GM19240 (cell line): ENCODE data around the gene CCDC81.

Source experiments
- DNase-seq: peaks from one replicate; pipeline ENCODE4 v3.0.0; 2011; ENCODE audit warnings: low spot score; ENCODE audit not compliant: insufficient read length

The CCDC81 gene

GRCh38 chr11:86438685-86439084 is 64.0 kb downstream of the CCDC81 start:
- no peak for DNase-seq

- DNase-seq: no peak
Measured at GRCh38 chr11:86440305-86440716, 65.6 kb downstream of the CCDC81 start.

GRCh38 chr11:86440843-86441242 is 66.2 kb downstream of the CCDC81 start:
- DNase-seq: no peak

GRCh38 chr11:86442420-86442819 is 67.7 kb downstream of the CCDC81 start:
- DNase-seq: no peak

- no peak for DNase-seq
Measured at GRCh38 chr11:86442827-86443226, 68.1 kb downstream of the CCDC81 start.

- no peak for DNase-seq
Measured at GRCh38 chr11:86443415-86443814, 68.7 kb downstream of the CCDC81 start.

GRCh38 chr11:86444981-86445380 is 70.3 kb downstream of the CCDC81 start:
- DNase-seq: no peak

GRCh38 chr11:86446163-86446923 is 71.7 kb downstream of the CCDC81 start:
- DNase-seq: no peak

- DNase-seq: no peak
Measured at GRCh38 chr11:86446924-86447285, 72.2 kb downstream of the CCDC81 start.

GRCh38 chr11:86447763-86448480 is 73.2 kb downstream of the CCDC81 start:
- DNase-seq: no peak

- no peak for DNase-seq
Measured at GRCh38 chr11:86449993-86450629, 75.4 kb downstream of the CCDC81 start.

- DNase-seq: no peak
Measured at GRCh38 chr11:86453290-86454030, 78.8 kb downstream of the CCDC81 start.

- DNase-seq: peak; percentile 71
Measured at GRCh38 chr11:86456075-86456939, 81.6 kb downstream of the CCDC81 start.

- DNase-seq: no peak
Measured at GRCh38 chr11:86458294-86459001, 83.8 kb downstream of the CCDC81 start.

GRCh38 chr11:86459002-86459385 is 84.3 kb downstream of the CCDC81 start:
- DNase-seq: no peak

- no peak for DNase-seq
Measured at GRCh38 chr11:86459682-86460460, 85.2 kb downstream of the CCDC81 start.

GRCh38 chr11:86460461-86461385 is 86.0 kb downstream of the CCDC81 start:
- DNase-seq: no peak

- no peak for DNase-seq
Measured at GRCh38 chr11:86461892-86462291, 87.2 kb downstream of the CCDC81 start.
